HEK293 (cell line): ENCODE measurements around the gene MATN4.

Source experiments
- FEZF1 ChIP-seq: fragments of 450-650 bp; formaldehyde crosslinking; IDR thresholded peaks from 2 replicates; pipeline ENCODE4 v1.5.1; 2016; ENCODE audit warnings: missing biosample characterization, missing genetic modification characterization
- GLIS1 ChIP-seq: fragments of 450-650 bp; formaldehyde crosslinking; IDR thresholded peaks from 2 replicates; pipeline ENCODE4 v1.5.1; 2016; ENCODE audit warnings: missing biosample characterization, missing genetic modification characterization
- HOXA7 ChIP-seq: sonication (generic); formaldehyde crosslinking; IDR thresholded peaks from 2 replicates; pipeline ENCODE4 v1.8.1; 2022; ENCODE audit warnings: missing genetic modification reagents, borderline replicate concordance
- KLF10 ChIP-seq: fragments of 450-650 bp; IDR thresholded peaks from 2 replicates; pipeline ENCODE4 v1.5.1; 2018; ENCODE audit warnings: missing biosample characterization, mild to moderate bottlenecking, missing genetic modification characterization
- KLF8 ChIP-seq: fragments of 450-650 bp; formaldehyde crosslinking; IDR thresholded peaks from 2 replicates; pipeline ENCODE4 v1.5.1; 2016; ENCODE audit warnings: missing biosample characterization, missing genetic modification characterization
- KLF9 ChIP-seq: fragments of 450-650 bp; formaldehyde crosslinking; IDR thresholded peaks from 2 replicates; pipeline ENCODE4 v1.5.1; 2016; ENCODE audit warnings: missing biosample characterization, missing genetic modification characterization, low read depth
- PATZ1 ChIP-seq: fragments of 450-650 bp; formaldehyde crosslinking; IDR thresholded peaks from 2 replicates; pipeline ENCODE4 v1.5.1; 2016; ENCODE audit warnings: missing biosample characterization, missing genetic modification characterization
- PRDM1 ChIP-seq: fragments of 450-650 bp; formaldehyde crosslinking; IDR thresholded peaks from 2 replicates; pipeline ENCODE4; 2016; ENCODE audit warnings: missing biosample characterization, missing genetic modification characterization
- SCRT1 ChIP-seq: fragments of 450-650 bp; formaldehyde crosslinking; IDR thresholded peaks from 2 replicates; pipeline ENCODE4 v1.5.1; 2016; ENCODE audit warnings: missing biosample characterization, missing genetic modification characterization, borderline replicate concordance
- SP2 ChIP-seq: fragments of 450-650 bp; formaldehyde crosslinking; IDR thresholded peaks from 2 replicates; pipeline ENCODE4 v1.5.1; 2016; ENCODE audit warnings: missing biosample characterization, missing genetic modification characterization
- SP7 ChIP-seq: fragments of 450-650 bp; formaldehyde crosslinking; IDR thresholded peaks from 2 replicates; pipeline ENCODE4 v1.5.1; 2016; ENCODE audit warnings: missing biosample characterization, missing genetic modification characterization
- YY1 ChIP-seq: fragments of 450-650 bp; formaldehyde crosslinking; IDR thresholded peaks from 2 replicates; pipeline ENCODE4 v1.5.1; 2018; ENCODE audit warnings: missing biosample characterization, missing genetic modification characterization
- ZEB2 ChIP-seq: fragments of 450-650 bp; formaldehyde crosslinking; IDR thresholded peaks from 2 replicates; pipeline ENCODE4 v1.5.1; 2016; ENCODE audit warnings: missing biosample characterization, missing genetic modification characterization
- ZIC2 ChIP-seq: fragments of 450-650 bp; formaldehyde crosslinking; IDR thresholded peaks from 2 replicates; pipeline ENCODE4 v1.5.1; 2016; ENCODE audit warnings: missing biosample characterization, missing genetic modification characterization
- ZNF138 ChIP-seq: fragments of 450-650 bp; formaldehyde crosslinking; IDR thresholded peaks from 2 replicates; pipeline ENCODE4 v1.5.1; 2016; ENCODE audit warnings: missing biosample characterization, missing genetic modification characterization, borderline replicate concordance
- ZNF157 ChIP-seq: fragments of 450-650 bp; formaldehyde crosslinking; IDR thresholded peaks from 2 replicates; pipeline ENCODE4 v1.5.1; 2016; ENCODE audit warnings: missing biosample characterization, missing genetic modification characterization
- ZNF354C ChIP-seq: fragments of 450-650 bp; formaldehyde crosslinking; IDR thresholded peaks from 2 replicates; pipeline ENCODE4 v1.5.1; 2016; ENCODE audit warnings: missing biosample characterization, missing genetic modification characterization, low read depth, borderline replicate concordance
- ZNF391 ChIP-seq: fragments of 450-650 bp; formaldehyde crosslinking; IDR thresholded peaks from 2 replicates; pipeline ENCODE4 v1.5.1; 2016; ENCODE audit warnings: low read depth, missing biosample characterization, missing genetic modification characterization, borderline replicate concordance
- ZNF426 ChIP-seq: fragments of 450-650 bp; formaldehyde crosslinking; IDR thresholded peaks from 2 replicates; pipeline ENCODE4 v1.5.1; 2017; ENCODE audit warnings: missing biosample characterization, missing genetic modification characterization, mild to moderate bottlenecking, inconsistent platforms, moderate library complexity
- ZNF560 ChIP-seq: fragments of 450-650 bp; formaldehyde crosslinking; IDR thresholded peaks from 2 replicates; pipeline ENCODE4 v1.5.1; 2017; ENCODE audit warnings: missing biosample characterization, missing genetic modification characterization, borderline replicate concordance
- ZNF580 ChIP-seq: fragments of 450-650 bp; formaldehyde crosslinking; IDR thresholded peaks from 2 replicates; pipeline ENCODE4 v1.5.1; 2016; ENCODE audit warnings: missing biosample characterization, missing genetic modification characterization
- ZNF707 ChIP-seq: fragments of 450-650 bp; formaldehyde crosslinking; IDR thresholded peaks from 2 replicates; pipeline ENCODE4 v1.5.1; 2016; ENCODE audit warnings: missing biosample characterization, missing genetic modification characterization
- ZNF791 ChIP-seq: fragments of 450-650 bp; formaldehyde crosslinking; IDR thresholded peaks from 2 replicates; pipeline ENCODE4 v1.5.1; 2016; ENCODE audit warnings: missing biosample characterization, missing genetic modification characterization
- ZNF830 ChIP-seq: fragments of 450-650 bp; IDR thresholded peaks from 2 replicates; pipeline ENCODE4 v1.5.0; 2018; ENCODE audit warnings: missing biosample characterization, missing genetic modification characterization, low read depth, mild to moderate bottlenecking, moderate library complexity
- ZSCAN30 ChIP-seq: fragments of 450-650 bp; IDR thresholded peaks from 2 replicates; pipeline ENCODE4 v1.5.1; 2018; ENCODE audit warnings: missing biosample characterization, mild to moderate bottlenecking, missing genetic modification characterization, moderate library complexity
- TF ChIP-seq, protein P1 (sequence below): fragments of 450-650 bp; formaldehyde crosslinking; IDR thresholded peaks from 2 replicates; pipeline ENCODE4 v1.5.1; 2016; ENCODE audit warnings: missing biosample characterization, missing genetic modification characterization
- TF ChIP-seq, protein P2 (sequence below): fragments of 450-650 bp; formaldehyde crosslinking; optimal IDR thresholded peaks from 2 replicates; pipeline ENCODE3; 2016; ENCODE audit warnings: missing biosample characterization, mild to moderate bottlenecking, missing genetic modification characterization
- TF ChIP-seq, protein P3 (sequence below): fragments of 450-650 bp; formaldehyde crosslinking; IDR thresholded peaks from 2 replicates; pipeline ENCODE4 v1.5.1; 2016; ENCODE audit warnings: missing biosample characterization, missing genetic modification characterization

The MATN4 gene

DNA sequence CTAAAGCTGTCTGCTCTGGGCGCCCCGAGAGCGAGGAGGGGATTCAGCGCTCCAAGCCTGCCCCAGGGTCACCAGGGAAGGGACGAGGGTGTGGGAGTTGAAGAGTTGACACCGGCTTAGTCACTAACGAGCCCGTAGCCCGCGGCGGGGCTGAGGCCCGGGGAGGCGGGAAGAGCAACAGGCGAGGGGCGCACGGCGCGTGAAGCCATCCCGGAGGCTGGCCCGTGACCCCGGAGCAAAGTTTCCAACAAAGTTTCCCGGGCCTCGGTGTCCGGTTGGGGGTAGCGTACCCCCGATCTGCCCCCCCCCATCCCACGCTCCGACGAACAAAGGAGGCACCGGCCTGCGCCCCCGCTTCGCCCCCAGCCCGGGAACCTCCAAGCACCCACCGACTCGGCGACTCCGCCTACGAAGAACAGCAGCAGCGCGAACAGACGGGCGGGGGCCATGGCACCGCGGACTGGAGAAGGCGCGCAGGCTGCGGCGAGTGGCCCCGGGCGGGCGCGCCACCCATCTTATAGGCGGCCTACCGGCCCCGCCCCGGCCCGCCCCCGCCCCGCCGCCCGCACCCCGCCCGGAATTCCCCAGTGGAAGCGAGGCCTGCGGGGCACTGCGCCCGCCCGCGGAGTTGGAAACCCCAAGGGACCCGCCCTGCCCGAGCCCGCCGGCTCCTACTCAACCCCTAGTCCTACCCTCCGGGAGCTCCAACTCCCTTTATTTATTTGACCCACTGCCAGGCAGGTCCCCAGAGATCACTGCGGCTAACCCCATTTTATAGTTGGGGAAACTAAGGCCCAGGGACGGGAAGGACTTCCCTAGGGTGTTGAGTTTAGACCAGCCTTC, 40.1 kb upstream of the MATN4 start, which contains the start of gene SDC4 (continued):
- TF ChIP-seq, protein P1, sequence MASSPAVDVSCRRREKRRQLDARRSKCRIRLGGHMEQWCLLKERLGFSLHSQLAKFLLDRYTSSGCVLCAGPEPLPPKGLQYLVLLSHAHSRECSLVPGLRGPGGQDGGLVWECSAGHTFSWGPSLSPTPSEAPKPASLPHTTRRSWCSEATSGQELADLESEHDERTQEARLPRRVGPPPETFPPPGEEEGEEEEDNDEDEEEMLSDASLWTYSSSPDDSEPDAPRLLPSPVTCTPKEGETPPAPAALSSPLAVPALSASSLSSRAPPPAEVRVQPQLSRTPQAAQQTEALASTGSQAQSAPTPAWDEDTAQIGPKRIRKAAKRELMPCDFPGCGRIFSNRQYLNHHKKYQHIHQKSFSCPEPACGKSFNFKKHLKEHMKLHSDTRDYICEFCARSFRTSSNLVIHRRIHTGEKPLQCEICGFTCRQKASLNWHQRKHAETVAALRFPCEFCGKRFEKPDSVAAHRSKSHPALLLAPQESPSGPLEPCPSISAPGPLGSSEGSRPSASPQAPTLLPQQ (tag by site-specific recombination): peak; percentile 35; the same call in 1 of the 2 replicates
- TF ChIP-seq ZIC2 (tag by site-specific recombination) (0 out of 2 replicates have a peak, but pooled peaks have one; percentile 42), ZNF426 (tag by site-specific recombination) (no peak), ZNF391 (tag by site-specific recombination) (peak; percentile 69), KLF9 (tag by site-specific recombination) (peak; percentile 42; the same call in 1 of the 2 replicates), ZNF157 (no peak), ZSCAN30 (tag by site-specific recombination) (0 out of 2 replicates have a peak, but pooled peaks have one; percentile 6), ZNF830 (no peak), ZNF560 (tag by site-specific recombination) (no peak), ZNF354C (tag by site-specific recombination) (no peak), SP7 (tag by site-specific recombination) (peak; percentile 68), YY1 (tag by site-specific recombination) (peak; percentile 29; the same call in 1 of the 2 replicates), ZNF580 (tag by site-specific recombination) (no peak), KLF8 (tag by site-specific recombination) (peak; percentile 79), ZEB2 (peak; percentile 45; the same call in 1 of the 2 replicates), PATZ1 (tag by site-specific recombination) (peak; percentile 86), HOXA7 (CRISPR knock-in tag) (no peak), ZNF791 (no peak), ZNF138 (no peak), PRDM1 (tag by site-specific recombination) (no peak), SP2 (tag by site-specific recombination) (peak; percentile 19; the same call in 1 of the 2 replicates), ZNF707 (tag by site-specific recombination) (no peak), FEZF1 (tag by site-specific recombination) (no peak), GLIS1 (tag by site-specific recombination) (peak; percentile 44; the same call in 1 of the 2 replicates), SCRT1 (tag by site-specific recombination) (peak; percentile 86; the same call in 1 of the 2 replicates), KLF10 (peak; percentile 57; the same call in 1 of the 2 replicates)
- TF ChIP-seq, protein P2, sequence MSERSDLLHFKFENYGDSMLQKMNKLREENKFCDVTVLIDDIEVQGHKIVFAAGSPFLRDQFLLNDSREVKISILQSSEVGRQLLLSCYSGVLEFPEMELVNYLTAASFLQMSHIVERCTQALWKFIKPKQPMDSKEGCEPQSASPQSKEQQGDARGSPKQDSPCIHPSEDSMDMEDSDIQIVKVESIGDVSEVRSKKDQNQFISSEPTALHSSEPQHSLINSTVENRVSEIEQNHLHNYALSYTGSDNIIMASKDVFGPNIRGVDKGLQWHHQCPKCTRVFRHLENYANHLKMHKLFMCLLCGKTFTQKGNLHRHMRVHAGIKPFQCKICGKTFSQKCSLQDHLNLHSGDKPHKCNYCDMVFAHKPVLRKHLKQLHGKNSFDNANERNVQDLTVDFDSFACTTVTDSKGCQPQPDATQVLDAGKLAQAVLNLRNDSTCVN (tag by site-specific recombination): peak; percentile 88
- TF ChIP-seq, protein P3, sequence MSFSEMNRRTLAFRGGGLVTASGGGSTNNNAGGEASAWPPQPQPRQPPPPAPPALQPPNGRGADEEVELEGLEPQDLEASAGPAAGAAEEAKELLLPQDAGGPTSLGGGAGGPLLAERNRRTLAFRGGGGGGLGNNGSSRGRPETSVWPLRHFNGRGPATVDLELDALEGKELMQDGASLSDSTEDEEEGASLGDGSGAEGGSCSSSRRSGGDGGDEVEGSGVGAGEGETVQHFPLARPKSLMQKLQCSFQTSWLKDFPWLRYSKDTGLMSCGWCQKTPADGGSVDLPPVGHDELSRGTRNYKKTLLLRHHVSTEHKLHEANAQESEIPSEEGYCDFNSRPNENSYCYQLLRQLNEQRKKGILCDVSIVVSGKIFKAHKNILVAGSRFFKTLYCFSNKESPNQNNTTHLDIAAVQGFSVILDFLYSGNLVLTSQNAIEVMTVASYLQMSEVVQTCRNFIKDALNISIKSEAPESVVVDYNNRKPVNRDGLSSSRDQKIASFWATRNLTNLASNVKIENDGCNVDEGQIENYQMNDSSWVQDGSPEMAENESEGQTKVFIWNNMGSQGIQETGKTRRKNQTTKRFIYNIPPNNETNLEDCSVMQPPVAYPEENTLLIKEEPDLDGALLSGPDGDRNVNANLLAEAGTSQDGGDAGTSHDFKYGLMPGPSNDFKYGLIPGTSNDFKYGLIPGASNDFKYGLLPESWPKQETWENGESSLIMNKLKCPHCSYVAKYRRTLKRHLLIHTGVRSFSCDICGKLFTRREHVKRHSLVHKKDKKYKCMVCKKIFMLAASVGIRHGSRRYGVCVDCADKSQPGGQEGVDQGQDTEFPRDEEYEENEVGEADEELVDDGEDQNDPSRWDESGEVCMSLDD: peak; percentile 90
- TF ChIP-seq, all 188 proteins: peak for 45
